ENCODE data around the gene CDH5. TPM values are rescaled to one million over a fixed set of nuclear protein-coding genes. Genes with fewer than 3 reads are reported as not detected.

The CDH5 gene
- total and polyA plus RNA-seq, 4 donors, result 5.5 to 21.9 (median 17.5) TPM

DNA sequence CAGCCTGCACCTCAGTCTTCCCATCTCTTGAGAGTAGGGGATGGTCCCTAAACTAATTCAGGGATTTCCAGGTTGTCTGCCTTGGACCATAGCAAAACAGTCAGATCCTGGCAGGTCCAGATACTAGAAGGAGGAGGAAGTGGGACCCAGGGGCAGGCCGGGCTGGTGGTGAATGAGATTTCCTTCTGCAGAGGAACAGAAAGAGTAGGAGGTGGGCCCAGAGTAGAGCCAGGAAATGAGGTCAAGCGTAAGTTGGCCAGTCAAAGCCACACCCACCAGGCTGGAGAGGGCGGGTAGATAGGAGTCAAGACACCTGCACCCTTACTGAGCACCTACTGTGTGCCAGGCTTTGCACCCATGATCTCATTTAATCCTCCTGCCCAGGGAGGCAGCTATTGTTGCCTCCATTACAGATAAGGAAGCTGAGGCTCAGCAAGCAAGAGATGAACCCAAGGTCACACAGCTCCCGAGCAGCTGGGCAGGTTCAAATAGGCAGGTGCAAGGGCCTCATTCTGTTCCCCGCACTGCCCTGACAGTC lies 2.6 kb downstream of the CDH5 start:
- peak overlapping the region; percentile 52 to 83 for H3K27ac ChIP-seq (ENCODE audit: low read depth in 1 of 2, low read length in 2 of 2)
- H3K9ac ChIP-seq (ENCODE audit: low read depth in 1 of 2, low read length in 2 of 2), result no peak overlapping the region

GRCh38 chr16:66370786-66371684 lies 4.5 kb downstream of the CDH5 start:
- TF ChIP-seq RAD21 (IDR thresholded peaks at IDR 0.05), result no peak
- no peak for TF ChIP-seq REST (IDR thresholded peaks at IDR 0.05)
- no peak for TF ChIP-seq SP1 (IDR thresholded peaks at IDR 0.05)
- TF ChIP-seq, protein P1, sequence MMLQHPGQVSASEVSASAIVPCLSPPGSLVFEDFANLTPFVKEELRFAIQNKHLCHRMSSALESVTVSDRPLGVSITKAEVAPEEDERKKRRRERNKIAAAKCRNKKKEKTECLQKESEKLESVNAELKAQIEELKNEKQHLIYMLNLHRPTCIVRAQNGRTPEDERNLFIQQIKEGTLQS (IDR thresholded peaks at IDR 0.05), result no peak
- no peak for TF ChIP-seq TAF1 (conservative IDR thresholded peaks at IDR 0.05)
- TF ChIP-seq GABPA (IDR thresholded peaks at IDR 0.05 in 1 of 2, conservative IDR thresholded peaks at IDR 0.05 in 1 of 2), result no peak
- TF ChIP-seq HNF4A (conservative IDR thresholded peaks at IDR 0.05), result no peak
- TF ChIP-seq EGR1 (IDR thresholded peaks at IDR 0.05; ENCODE audit: low read depth in 2 of 2), result no peak
- no peak for TF ChIP-seq FOXA2 (IDR thresholded peaks at IDR 0.05)
- no peak for TF ChIP-seq YY1 (IDR thresholded peaks at IDR 0.05)
- no peak for TF ChIP-seq CTCF (IDR thresholded peaks at IDR 0.05; ENCODE audit: low read depth, low read length, missing input control)
- no peak for TF ChIP-seq NR2F2 (IDR thresholded peaks at IDR 0.05)
- TF ChIP-seq ZBTB33 (IDR thresholded peaks at IDR 0.05), result no peak
- no peak for TF ChIP-seq JUND (IDR thresholded peaks at IDR 0.05)
- TF ChIP-seq HNF4G (IDR thresholded peaks at IDR 0.05), result no peak
- TF ChIP-seq, protein P2, sequence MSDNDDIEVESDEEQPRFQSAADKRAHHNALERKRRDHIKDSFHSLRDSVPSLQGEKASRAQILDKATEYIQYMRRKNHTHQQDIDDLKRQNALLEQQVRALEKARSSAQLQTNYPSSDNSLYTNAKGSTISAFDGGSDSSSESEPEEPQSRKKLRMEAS (IDR thresholded peaks at IDR 0.05), result no peak
- Histone ChIP-seq H3K9ac (ENCODE audit: low read depth in 1 of 2, low read length in 2 of 2) (no peak overlapping the region), H3K4me1 (ENCODE audit: control insufficient read depth in 4 of 4, insufficient read depth in 4 of 4, low read length in 3 of 4) (peaks cover 0 to 8% (median 2%) of the 10 kb centered on the region in 4 donors), H3K4me3 (ENCODE audit: low read depth in 1 of 3, low read length in 3 of 3) (no peak overlapping the region), H3K36me3 (ENCODE audit: control insufficient read depth in 4 of 4, insufficient read depth in 3 of 4, low read depth in 1 of 4, low read length in 3 of 4) (no peaks in the 10 kb centered on the region), H3K9me3 (ENCODE audit: control insufficient read depth in 4 of 4, low read length in 3 of 4) (no peaks in the 10 kb centered on the region), H3K27ac (ENCODE audit: low read depth in 1 of 2, low read length in 2 of 2) (no peak overlapping the region), H3K27me3 (ENCODE audit: control insufficient read depth in 4 of 4, insufficient read depth in 4 of 4, low read length in 3 of 4) (no peaks in the 10 kb centered on the region)
- 72% methylated on average over 9 of the region's 9 CpGs for WGBS
- no peak for DNase-seq (ENCODE audit: low spot score)

More for the DNA sequence above, 2.6 kb downstream of the CDH5 start:
- Histone ChIP-seq H3K27me3 (ENCODE audit: control insufficient read depth in 4 of 4, insufficient read depth in 4 of 4, low read length in 3 of 4) (no peaks in the 10 kb centered on the region), H3K9me3 (ENCODE audit: control insufficient read depth in 4 of 4, low read length in 3 of 4) (no peaks in the 10 kb centered on the region), H3K36me3 (ENCODE audit: control insufficient read depth in 4 of 4, insufficient read depth in 3 of 4, low read depth in 1 of 4, low read length in 3 of 4) (no peaks in the 10 kb centered on the region), H3K4me3 (ENCODE audit: low read depth in 1 of 3, low read length in 3 of 3) (no peak overlapping the region), H3K4me1 (ENCODE audit: control insufficient read depth in 4 of 4, insufficient read depth in 4 of 4, low read length in 3 of 4) (peaks cover 0 to 8% (median 2%) of the 10 kb centered on the region in 4 donors)
- DNase-seq (ENCODE audit: low spot score), result no peak
- WGBS, result 79% methylated on average over 5 of the region's 5 CpGs
- TF ChIP-seq EGR1 (IDR thresholded peaks at IDR 0.05; ENCODE audit: low read depth in 2 of 2) (no peak), HNF4A (conservative IDR thresholded peaks at IDR 0.05) (no peak), FOXA2 (IDR thresholded peaks at IDR 0.05) (no peak), FOXA1 (IDR thresholded peaks at IDR 0.05) (no peak), YY1 (IDR thresholded peaks at IDR 0.05) (no peak), GABPA (IDR thresholded peaks at IDR 0.05 in 1 of 2, conservative IDR thresholded peaks at IDR 0.05 in 1 of 2) (no peak), NR2F2 (IDR thresholded peaks at IDR 0.05) (peak; percentile 44), TAF1 (conservative IDR thresholded peaks at IDR 0.05) (no peak)
- TF ChIP-seq, protein P2 (IDR thresholded peaks at IDR 0.05), result no peak
